Breast epithelium (tissue), 3 donors: Measurements from ENCODE around the gene HCK.

Experiments
- POLR2A ChIP-seq: fragments of 450-650 bp; IDR thresholded peaks from one replicate; pipeline ENCODE4 v1.6.1; 2016; ENCODE audit warnings: antibody characterized with exemption, mild to moderate bottlenecking, moderate library complexity
- POLR2AphosphoS5 ChIP-seq, 3 donors: sonication (generic); formaldehyde crosslinking; IDR thresholded peaks; one replicate each; pipeline ENCODE4 v1.6.1; 2017; ENCODE audit warnings: antibody characterized with exemption in 3 of 3
- TF ChIP-seq, protein P1 (sequence below), 3 donors: fragments of 450-650 bp; IDR thresholded peaks; one replicate each; pipeline ENCODE4 v1.5.1; 2016 to 2017; ENCODE audit warnings: antibody characterized with exemption in 3 of 3, mild to moderate bottlenecking in 3 of 3, moderate library complexity in 3 of 3

DNA sequence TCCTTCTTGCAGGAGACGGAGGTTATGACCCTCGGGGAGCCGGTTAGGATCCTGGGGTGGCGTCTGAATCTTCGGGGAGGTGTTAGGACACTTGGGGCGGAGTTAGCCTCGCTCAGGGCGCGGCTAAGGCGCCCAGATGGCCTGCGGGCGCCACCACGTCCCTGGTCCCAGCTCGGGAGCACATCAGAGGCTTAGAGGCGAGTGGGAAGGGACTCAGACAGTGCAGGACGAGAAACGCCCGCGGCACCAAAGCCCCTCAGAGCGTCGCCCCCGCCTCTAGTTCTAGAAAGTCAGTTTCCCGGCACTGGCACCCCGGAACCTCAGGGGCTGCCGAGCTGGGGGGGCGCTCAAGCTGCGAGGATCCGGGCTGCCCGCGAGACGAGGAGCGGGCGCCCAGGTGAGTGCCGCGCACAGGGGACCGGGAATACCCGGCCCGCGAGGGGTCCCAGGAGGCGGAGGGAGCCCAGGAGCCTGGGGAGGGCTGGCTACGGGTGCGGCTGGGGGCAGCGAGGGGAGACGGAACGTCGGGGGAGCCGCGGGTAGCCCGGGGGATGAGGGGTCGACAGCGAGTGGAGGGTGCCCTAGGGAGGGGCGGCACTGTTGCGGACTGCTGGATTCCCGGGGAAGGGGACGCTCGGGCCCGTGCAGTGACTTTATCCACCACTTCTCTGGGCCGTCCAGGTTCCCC is at the start of gene HCK:
- TF ChIP-seq, protein P1, sequence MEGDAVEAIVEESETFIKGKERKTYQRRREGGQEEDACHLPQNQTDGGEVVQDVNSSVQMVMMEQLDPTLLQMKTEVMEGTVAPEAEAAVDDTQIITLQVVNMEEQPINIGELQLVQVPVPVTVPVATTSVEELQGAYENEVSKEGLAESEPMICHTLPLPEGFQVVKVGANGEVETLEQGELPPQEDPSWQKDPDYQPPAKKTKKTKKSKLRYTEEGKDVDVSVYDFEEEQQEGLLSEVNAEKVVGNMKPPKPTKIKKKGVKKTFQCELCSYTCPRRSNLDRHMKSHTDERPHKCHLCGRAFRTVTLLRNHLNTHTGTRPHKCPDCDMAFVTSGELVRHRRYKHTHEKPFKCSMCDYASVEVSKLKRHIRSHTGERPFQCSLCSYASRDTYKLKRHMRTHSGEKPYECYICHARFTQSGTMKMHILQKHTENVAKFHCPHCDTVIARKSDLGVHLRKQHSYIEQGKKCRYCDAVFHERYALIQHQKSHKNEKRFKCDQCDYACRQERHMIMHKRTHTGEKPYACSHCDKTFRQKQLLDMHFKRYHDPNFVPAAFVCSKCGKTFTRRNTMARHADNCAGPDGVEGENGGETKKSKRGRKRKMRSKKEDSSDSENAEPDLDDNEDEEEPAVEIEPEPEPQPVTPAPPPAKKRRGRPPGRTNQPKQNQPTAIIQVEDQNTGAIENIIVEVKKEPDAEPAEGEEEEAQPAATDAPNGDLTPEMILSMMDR (IDR thresholded peaks at IDR 0.05): no peak
- TF ChIP-seq POLR2A: no peak
- no peak for TF ChIP-seq POLR2AphosphoS5 (IDR thresholded peaks at IDR 0.05)
